ENCODE data around the gene KCNE5. TPM values are rescaled to one million over a fixed set of nuclear protein-coding genes. Genes with fewer than 3 reads are reported as not detected.

Gene KCNE5
- total and polyA plus RNA-seq, 10 of the 15 experiments (the other 5 are each of a cell fraction or from before 2014, with no cell fraction given), result 0.08 to 0.54 (median 0.40) TPM

DNA sequence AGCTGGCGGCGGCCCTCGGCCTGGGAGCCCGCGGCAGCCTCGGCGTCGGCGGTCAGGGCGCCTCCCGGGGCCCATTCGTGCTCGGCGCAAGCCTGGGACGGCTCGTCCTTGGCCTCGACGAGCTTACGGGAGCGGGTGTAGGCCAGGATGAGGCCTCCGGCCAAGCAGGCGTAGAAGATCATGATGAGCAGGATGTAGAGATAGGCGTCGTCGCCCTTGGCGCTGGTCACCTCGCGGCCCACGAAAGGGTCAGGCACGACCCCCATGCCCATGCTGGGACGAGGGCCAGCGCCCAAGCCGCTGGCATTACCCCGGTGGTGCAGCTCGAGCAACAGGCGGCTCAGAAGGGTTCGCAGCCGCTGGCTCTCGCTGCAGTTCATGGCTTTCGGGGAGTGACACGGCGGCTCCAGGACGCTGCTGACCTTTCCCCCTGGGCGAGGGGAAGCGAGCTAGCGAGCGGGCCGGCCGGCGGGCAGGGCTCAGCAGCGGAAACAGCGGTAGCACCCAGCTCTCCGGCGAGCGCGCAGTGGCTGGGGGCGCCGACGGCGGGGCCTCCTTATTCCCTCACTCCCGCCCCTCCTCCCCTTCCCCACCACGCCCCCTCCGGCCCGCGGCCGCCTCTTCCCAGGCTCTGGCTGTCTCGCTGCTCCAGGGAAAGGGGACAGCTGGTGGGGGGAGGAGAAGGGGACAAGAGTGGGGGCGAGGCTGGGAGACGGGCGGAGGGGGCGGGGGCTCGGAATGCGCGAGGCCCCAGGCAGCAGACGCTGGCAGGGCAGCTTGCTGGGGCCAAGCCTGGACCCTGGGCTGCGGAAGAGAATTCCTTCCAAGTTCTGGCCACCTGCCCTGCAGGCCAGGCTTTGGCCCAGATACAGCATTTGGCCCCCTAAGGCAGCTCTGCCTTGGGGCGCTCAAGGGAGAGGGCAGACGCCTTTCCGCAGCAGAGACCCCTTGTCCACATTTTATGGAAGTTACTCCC, at the start of gene KCNE5 (continued):
- TF ChIP-seq, protein P1, sequence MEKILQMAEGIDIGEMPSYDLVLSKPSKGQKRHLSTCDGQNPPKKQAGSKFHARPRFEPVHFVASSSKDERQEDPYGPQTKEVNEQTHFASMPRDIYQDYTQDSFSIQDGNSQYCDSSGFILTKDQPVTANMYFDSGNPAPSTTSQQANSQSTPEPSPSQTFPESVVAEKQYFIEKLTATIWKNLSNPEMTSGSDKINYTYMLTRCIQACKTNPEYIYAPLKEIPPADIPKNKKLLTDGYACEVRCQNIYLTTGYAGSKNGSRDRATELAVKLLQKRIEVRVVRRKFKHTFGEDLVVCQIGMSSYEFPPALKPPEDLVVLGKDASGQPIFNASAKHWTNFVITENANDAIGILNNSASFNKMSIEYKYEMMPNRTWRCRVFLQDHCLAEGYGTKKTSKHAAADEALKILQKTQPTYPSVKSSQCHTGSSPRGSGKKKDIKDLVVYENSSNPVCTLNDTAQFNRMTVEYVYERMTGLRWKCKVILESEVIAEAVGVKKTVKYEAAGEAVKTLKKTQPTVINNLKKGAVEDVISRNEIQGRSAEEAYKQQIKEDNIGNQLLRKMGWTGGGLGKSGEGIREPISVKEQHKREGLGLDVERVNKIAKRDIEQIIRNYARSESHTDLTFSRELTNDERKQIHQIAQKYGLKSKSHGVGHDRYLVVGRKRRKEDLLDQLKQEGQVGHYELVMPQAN (conservative IDR thresholded peaks at IDR 0.05), result no peak
- no peak for TF ChIP-seq TCF7 (IDR thresholded peaks at IDR 0.05; ENCODE audit: borderline replicate concordance)

DNA sequence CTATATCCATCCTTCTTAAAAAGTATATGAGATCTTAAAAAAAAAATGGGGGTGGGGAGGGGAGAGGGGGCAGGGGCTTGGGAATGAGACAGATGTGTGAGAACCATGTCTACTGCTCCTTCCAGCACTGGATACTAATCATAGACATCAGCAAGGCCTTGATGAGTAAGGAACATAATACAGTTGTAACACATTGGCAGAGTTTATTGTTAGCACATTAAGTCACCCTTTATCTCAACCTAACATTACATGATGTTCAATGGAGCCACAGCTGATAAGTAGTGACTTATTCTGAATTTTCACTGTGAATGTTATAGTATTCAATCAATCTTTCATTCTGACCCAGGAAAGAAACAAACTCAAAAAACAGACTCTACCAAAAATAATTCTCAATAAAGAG, 47.3 kb upstream of the KCNE5 start:
- H3K9me3 ChIP-seq (replicated peaks; ENCODE audit: control insufficient read depth, insufficient read depth, low read length), result no peaks in the 10 kb centered on the region
- DNase-seq (ENCODE audit: low read depth, low spot score) (no peak), FAIRE-seq (no peak), ATAC-seq (no peak)
- H4K20me1 ChIP-seq (ENCODE audit: control insufficient read depth, insufficient read depth), result no peaks in the 10 kb centered on the region
- ChIA-PET SMC1A (ENCODE audit: uncharacterized antibody, unreplicated experiment) (no interaction called here), RAD21 (ENCODE audit: unreplicated experiment) (no interaction called here), CTCF (interaction anchor here (1.2 kb wide), 1 partner anchor 185 kb away, joined by 4 read pairs; no protein-coding TSS in a partner anchor), POLR2A (interaction anchor here (0.5 kb wide), 1 partner anchor 1069 kb away, joined by 9 read pairs; no protein-coding TSS in a partner anchor)
- no peak overlapping the region for H3K27ac ChIP-seq (ENCODE audit: control insufficient read depth, insufficient read depth)
- H3K4me1 ChIP-seq (ENCODE audit: control insufficient read depth, insufficient read depth, low read length), result no peaks in the 10 kb centered on the region
- H3K27me3 ChIP-seq (replicated peaks in 1 of 2; ENCODE audit: control insufficient read depth in 2 of 2, insufficient read depth in 2 of 2, low read length in 1 of 2), result no peaks in the 10 kb centered on the region
- H3K4me3 ChIP-seq, result no peak overlapping the region
- in situ Hi-C loops (cut with MboI) (no loop called here), intact Hi-C loops (cut with micrococcal nuclease; ENCODE audit: unreplicated experiment) (no loop called here)
- no peak overlapping the region for H2AFZ ChIP-seq (ENCODE audit: control insufficient read depth, low read depth, low read length)
- H3K9ac ChIP-seq (ENCODE audit: control insufficient read depth, insufficient read depth, low read length), result no peak overlapping the region
- no peak overlapping the region for H3K4me2 ChIP-seq (ENCODE audit: control insufficient read depth, insufficient read depth)
- peaks cover 0 to 4% of the 10 kb centered on the region in 2 experiments; a peak in 1 of 4 replicates for H3K36me3 ChIP-seq (ENCODE audit: control insufficient read depth in 2 of 2, insufficient read depth in 2 of 2, low read length in 1 of 2)
- H3K79me2 ChIP-seq (ENCODE audit: control insufficient read depth, insufficient read depth, low read length), result no peaks in the 10 kb centered on the region
- no TSS peak for BruUV-seq (replicated peaks)
- TF ChIP-seq TCF12 (IDR thresholded peaks at IDR 0.05; ENCODE audit: low read depth, low read length) (no peak), SMAD5 (IDR thresholded peaks at IDR 0.05; ENCODE audit: low read depth) (no peak), YY1 (IDR thresholded peaks at IDR 0.05; ENCODE audit: low read depth, low read length) (no peak), FOS (IDR thresholded peaks at IDR 0.05; ENCODE audit: borderline replicate concordance, extremely low read depth, insufficient read length) (no peak), YBX1 (IDR thresholded peaks at IDR 0.05) (no peak), CBX3 (IDR thresholded peaks at IDR 0.05; ENCODE audit: borderline replicate concordance, low read depth) (no peak), ZNF384 (IDR thresholded peaks at IDR 0.05; ENCODE audit: borderline replicate concordance, low read depth, low read length) (no peak), MEF2A (IDR thresholded peaks at IDR 0.05; ENCODE audit: insufficient read depth, low read depth, low read length) (no peak), BMI1 (IDR thresholded peaks at IDR 0.05; ENCODE audit: borderline replicate concordance) (no peak)
- TF ChIP-seq, protein P2, sequence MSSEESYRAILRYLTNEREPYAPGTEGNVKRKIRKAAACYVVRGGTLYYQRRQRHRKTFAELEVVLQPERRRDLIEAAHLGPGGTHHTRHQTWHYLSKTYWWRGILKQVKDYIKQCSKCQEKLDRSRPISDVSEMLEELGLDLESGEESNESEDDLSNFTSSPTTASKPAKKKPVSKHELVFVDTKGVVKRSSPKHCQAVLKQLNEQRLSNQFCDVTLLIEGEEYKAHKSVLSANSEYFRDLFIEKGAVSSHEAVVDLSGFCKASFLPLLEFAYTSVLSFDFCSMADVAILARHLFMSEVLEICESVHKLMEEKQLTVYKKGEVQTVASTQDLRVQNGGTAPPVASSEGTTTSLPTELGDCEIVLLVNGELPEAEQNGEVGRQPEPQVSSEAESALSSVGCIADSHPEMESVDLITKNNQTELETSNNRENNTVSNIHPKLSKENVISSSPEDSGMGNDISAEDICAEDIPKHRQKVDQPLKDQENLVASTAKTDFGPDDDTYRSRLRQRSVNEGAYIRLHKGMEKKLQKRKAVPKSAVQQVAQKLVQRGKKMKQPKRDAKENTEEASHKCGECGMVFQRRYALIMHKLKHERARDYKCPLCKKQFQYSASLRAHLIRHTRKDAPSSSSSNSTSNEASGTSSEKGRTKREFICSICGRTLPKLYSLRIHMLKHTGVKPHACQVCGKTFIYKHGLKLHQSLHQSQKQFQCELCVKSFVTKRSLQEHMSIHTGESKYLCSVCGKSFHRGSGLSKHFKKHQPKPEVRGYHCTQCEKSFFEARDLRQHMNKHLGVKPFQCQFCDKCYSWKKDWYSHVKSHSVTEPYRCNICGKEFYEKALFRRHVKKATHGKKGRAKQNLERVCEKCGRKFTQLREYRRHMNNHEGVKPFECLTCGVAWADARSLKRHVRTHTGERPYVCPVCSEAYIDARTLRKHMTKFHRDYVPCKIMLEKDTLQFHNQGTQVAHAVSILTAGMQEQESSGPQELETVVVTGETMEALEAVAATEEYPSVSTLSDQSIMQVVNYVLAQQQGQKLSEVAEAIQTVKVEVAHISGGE (CRISPR knock-in tag; IDR thresholded peaks at IDR 0.05), result no peak
- TF ChIP-seq, protein P3, sequence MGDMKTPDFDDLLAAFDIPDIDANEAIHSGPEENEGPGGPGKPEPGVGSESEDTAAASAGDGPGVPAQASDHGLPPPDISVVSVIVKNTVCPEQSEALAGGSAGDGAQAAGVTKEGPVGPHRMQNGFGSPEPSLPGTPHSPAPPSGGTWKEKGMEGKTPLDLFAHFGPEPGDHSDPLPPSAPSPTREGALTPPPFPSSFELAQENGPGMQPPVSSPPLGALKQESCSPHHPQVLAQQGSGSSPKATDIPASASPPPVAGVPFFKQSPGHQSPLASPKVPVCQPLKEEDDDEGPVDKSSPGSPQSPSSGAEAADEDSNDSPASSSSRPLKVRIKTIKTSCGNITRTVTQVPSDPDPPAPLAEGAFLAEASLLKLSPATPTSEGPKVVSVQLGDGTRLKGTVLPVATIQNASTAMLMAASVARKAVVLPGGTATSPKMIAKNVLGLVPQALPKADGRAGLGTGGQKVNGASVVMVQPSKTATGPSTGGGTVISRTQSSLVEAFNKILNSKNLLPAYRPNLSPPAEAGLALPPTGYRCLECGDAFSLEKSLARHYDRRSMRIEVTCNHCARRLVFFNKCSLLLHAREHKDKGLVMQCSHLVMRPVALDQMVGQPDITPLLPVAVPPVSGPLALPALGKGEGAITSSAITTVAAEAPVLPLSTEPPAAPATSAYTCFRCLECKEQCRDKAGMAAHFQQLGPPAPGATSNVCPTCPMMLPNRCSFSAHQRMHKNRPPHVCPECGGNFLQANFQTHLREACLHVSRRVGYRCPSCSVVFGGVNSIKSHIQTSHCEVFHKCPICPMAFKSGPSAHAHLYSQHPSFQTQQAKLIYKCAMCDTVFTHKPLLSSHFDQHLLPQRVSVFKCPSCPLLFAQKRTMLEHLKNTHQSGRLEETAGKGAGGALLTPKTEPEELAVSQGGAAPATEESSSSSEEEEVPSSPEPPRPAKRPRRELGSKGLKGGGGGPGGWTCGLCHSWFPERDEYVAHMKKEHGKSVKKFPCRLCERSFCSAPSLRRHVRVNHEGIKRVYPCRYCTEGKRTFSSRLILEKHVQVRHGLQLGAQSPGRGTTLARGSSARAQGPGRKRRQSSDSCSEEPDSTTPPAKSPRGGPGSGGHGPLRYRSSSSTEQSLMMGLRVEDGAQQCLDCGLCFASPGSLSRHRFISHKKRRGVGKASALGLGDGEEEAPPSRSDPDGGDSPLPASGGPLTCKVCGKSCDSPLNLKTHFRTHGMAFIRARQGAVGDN (IDR thresholded peaks at IDR 0.05), result no peak
